Spleen (tissue), 11 donors: ENCODE measurements around the gene LAMC2. TPM values are rescaled to one million over a fixed set of nuclear protein-coding genes. Genes with fewer than 3 reads are reported as not detected.
A peak's percentile ranks its signal among the peaks of the same experiment; 100 is the strongest.

Experiments
- DNase-seq: peaks from one replicate; pipeline ENCODE4 v3.0.0-alpha.2; 2020
- H3K27ac ChIP-seq, 8 donors: fragments of 200-600 bp; sonication (generic) in 7 of 8; 1 replicate in 4 of 8; 2 replicates in 4 of 8; pipeline versions ENCODE4 v1.5.0 to v1.8.0; 2016 to 2021; ENCODE audit warnings: inconsistent platforms in 4 of 8, mild to moderate bottlenecking in 4 of 8, moderate library complexity in 1 of 8
- H3K27me3 ChIP-seq, 7 donors: fragments of 200-600 bp; sonication (generic) in 6 of 7; replicated peaks in 1 of 7; 1 replicate in 4 of 7; 2 replicates in 3 of 7; pipeline versions ENCODE4 v1.5.0 to v1.8.0; 2016 to 2021; ENCODE audit warnings: inconsistent platforms in 3 of 7, mild to moderate bottlenecking in 1 of 7
- H3K36me3 ChIP-seq, 6 donors: fragments of 200-600 bp; sonication (generic) in 5 of 6; 1 replicate in 4 of 6; 2 replicates in 2 of 6; pipeline versions ENCODE4 v1.5.0 to v1.8.0; 2016 to 2021; ENCODE audit warnings: inconsistent platforms in 2 of 6
- H3K4me1 ChIP-seq, 6 donors: fragments of 200-600 bp; sonication (generic) in 5 of 6; 1 replicate in 3 of 6; 2 replicates in 3 of 6; pipeline versions ENCODE4 v1.5.0 to v1.8.0; 2016 to 2021; ENCODE audit warnings: inconsistent platforms in 3 of 6
- H3K4me3 ChIP-seq, 8 donors: fragments of 200-600 bp; sonication (generic) in 7 of 8; 1 replicate in 4 of 8; 2 replicates in 4 of 8; pipeline versions ENCODE4 v1.5.0 to v1.8.0; 2016 to 2021; ENCODE audit warnings: inconsistent platforms in 4 of 8, mild to moderate bottlenecking in 4 of 8, moderate library complexity in 2 of 8
- H3K9me3 ChIP-seq, 8 donors: fragments of 200-600 bp; sonication (generic) in 7 of 8; 1 replicate in 4 of 8; 2 replicates in 4 of 8; pipeline versions ENCODE4 v1.5.0 to v1.8.0; 2016 to 2021; ENCODE audit warnings: inconsistent platforms in 4 of 8
- CTCF ChIP-seq, 11 experiments: fragments of 200-600 bp in 7 of 11; fragments of 450-650 bp in 4 of 11; sonication (generic) in 4 of 11; IDR thresholded peaks in 8 of 11; conservative IDR thresholded peaks in 3 of 11; 1 replicate in 7 of 11; 2 replicates in 4 of 11; pipeline versions ENCODE4 v1.4.0 to v1.8.0; 2016 to 2021; ENCODE audit warnings: antibody characterized with exemption in 11 of 11, inconsistent platforms in 4 of 11, mild to moderate bottlenecking in 1 of 11
- POLR2A ChIP-seq, 3 donors: fragments of 450-650 bp; IDR thresholded peaks; one replicate each; pipeline ENCODE4 v1.5.1; 2017; ENCODE audit warnings: antibody characterized with exemption in 3 of 3, mild to moderate bottlenecking in 1 of 3
- POLR2AphosphoS5 ChIP-seq, 3 donors: sonication (generic); formaldehyde crosslinking; IDR thresholded peaks; one replicate each; pipeline ENCODE4 v1.5.1; 2017; ENCODE audit warnings: antibody characterized with exemption in 3 of 3
- WGBS, 5 donors: extraction: QIAGEN DNeasy Blood & Tissue Kit in 3 of 5; methylation state at CpG; one replicate each; pipeline versions ENCODE4 v1.1.5 to v1.1.7; 2013 to 2018; 5-methylcytosine and 5-hydroxymethylcytosine counted together
- intact Hi-C: fragments of 100-400 bp; cut with DNase I; formaldehyde crosslinking; loops from one replicate; pipeline ENCODE4 v1.15.0; 2023; ENCODE audit warnings: low total_unique reads
- polyA plus RNA-seq, 3 donors: library from polyadenylated mRNA; stranded (reverse); fragments of 200-250 nt; gene quantifications; one replicate each; pipeline ENCODE4 v1.2.1, GENCODE V29; 2013
- total RNA-seq, 7 donors: library from RNA; depleted of rRNA in 3 of 7; stranded (reverse); fragments of >200 nt in 3 of 7; fragmentation: NEBNext Ultra II Directional in 4 of 7; extraction: Animal tissue kit (Norgen Biotek cat#: 25700) in 4 of 7; gene quantifications; one replicate each; pipeline versions ENCODE4 v1.1.0 to v1.2.1, GENCODE V29; 2016 to 2021
- donor health status: healthy with polysubstance abuse.
- donor health status: DM: no; HTN: no; CAD: no; lungs with moderate emphysema.
- donor health status: DM: no; HTN: no; CAD: no.
- donor health status: Bipolar disorder and iron deficiency.
- donor health status: healthy.
- donor health status: DM: no; HTN: no; CAD: no.
- donor health status: DM: yes; HTN: yes; CAD: no.

Gene LAMC2
- total and polyA plus RNA-seq, 10 donors: 0.13 to 1.4 (median 0.67) TPM; not detected in 1

GRCh38 chr1:183248989-183249691 lies 63.1 kb downstream of the LAMC2 start:
- DNase-seq: no peak
- Histone ChIP-seq H3K36me3 (no peaks in the 10 kb centered on the region), H3K4me3 (no peak overlapping the region), H3K27ac (no peak overlapping the region), H3K27me3 (peaks cover 0 to 2% (median 0%) of the 10 kb centered on the region in 7 donors), H3K4me1 (peaks cover 0 to 12% (median 0%) of the 10 kb centered on the region in 6 donors), H3K9me3 (peaks cover 0 to 4% (median 0%) of the 10 kb centered on the region in 8 donors)
- 67 to 80% (median 76%) methylated on average over 4 of the region's 4 CpGs for WGBS, 5 donors
- intact Hi-C loops: no loop called here
- TF ChIP-seq POLR2AphosphoS5 (IDR thresholded peaks at IDR 0.05) (no peak), CTCF (IDR thresholded peaks at IDR 0.05 in 8 of 11, conservative IDR thresholded peaks at IDR 0.05 in 3 of 11) (no peak), POLR2A (IDR thresholded peaks at IDR 0.05) (no peak)

GRCh38 chr1:183249941-183250452 lies 63.9 kb downstream of the LAMC2 start:
- intact Hi-C loops: no loop called here
- Histone ChIP-seq H3K4me1 (peaks cover 0 to 3% (median 0%) of the 10 kb centered on the region in 6 donors), H3K27me3 (peaks cover 0 to 2% (median 0%) of the 10 kb centered on the region in 7 donors), H3K36me3 (no peaks in the 10 kb centered on the region), H3K4me3 (no peak overlapping the region), H3K9me3 (peaks cover 0 to 11% (median 6%) of the 10 kb centered on the region in 8 donors), H3K27ac (no peak overlapping the region)
- DNase-seq: no peak
- TF ChIP-seq POLR2AphosphoS5 (IDR thresholded peaks at IDR 0.05) (no peak), CTCF (IDR thresholded peaks at IDR 0.05 in 8 of 11, conservative IDR thresholded peaks at IDR 0.05 in 3 of 11) (no peak), POLR2A (IDR thresholded peaks at IDR 0.05) (no peak)
- WGBS, 5 donors: 77 to 90% (median 82%) methylated on average over 5 of the region's 5 CpGs

- H3K36me3 ChIP-seq: no peaks in the 10 kb centered on the region
- no peaks in the 10 kb centered on the region for H3K4me1 ChIP-seq
- TF ChIP-seq CTCF (IDR thresholded peaks at IDR 0.05 in 8 of 11, conservative IDR thresholded peaks at IDR 0.05 in 3 of 11) (no peak), POLR2AphosphoS5 (IDR thresholded peaks at IDR 0.05) (no peak), POLR2A (IDR thresholded peaks at IDR 0.05) (no peak)
- peak; percentile 50 for DNase-seq
- no peaks in the 10 kb centered on the region for H3K27me3 ChIP-seq
- 90 to 98% (median 92%) methylated on average over 12 of the region's 12 CpGs for WGBS, 5 donors
- peaks cover 0 to 19% (median 7%) of the 10 kb centered on the region in 8 donors for H3K9me3 ChIP-seq
- H3K4me3 ChIP-seq: no peak overlapping the region
- H3K27ac ChIP-seq: no peak overlapping the region
- intact Hi-C loops: no loop called here
Observed at GRCh38 chr1:183251101-183251958, 65.3 kb downstream of the LAMC2 start.
